HG02798 (cell line): ENCODE data around the gene RUNX2.

Experiments used
- ATAC-seq: cut with Tn5 transposase; IDR thresholded peaks from one replicate; pipeline ENCODE4 v1.9.1; 2021; ENCODE audit warnings: mild to moderate bottlenecking; ENCODE audit not compliant: unreplicated experiment, poor library complexity

RUNX2 gene

DNA sequence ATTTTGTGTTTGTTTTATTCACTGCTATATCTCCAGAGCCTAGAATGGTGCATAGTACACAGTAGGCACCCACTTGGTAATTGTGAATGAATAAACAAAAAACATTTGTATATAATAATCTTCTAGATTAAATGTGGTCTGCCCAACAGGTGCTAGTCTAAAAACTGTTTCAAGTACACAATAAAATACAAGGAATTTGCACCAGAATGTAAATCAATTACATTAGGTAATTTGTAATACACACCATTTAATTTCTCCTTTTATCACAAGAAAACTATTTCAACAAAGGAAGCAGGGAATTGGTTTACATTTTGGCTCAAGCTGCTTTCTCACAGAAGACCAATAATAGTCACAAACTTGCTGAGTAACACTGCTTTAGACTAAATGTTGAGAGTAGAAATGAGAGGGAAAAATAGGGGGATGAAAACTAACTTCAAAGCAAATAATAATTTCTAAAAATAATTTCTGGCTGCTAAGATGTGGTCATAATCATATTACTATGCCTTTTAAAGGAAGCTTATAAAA lies 22.1 kb downstream of the RUNX2 start:
- no peak for ATAC-seq

- no peak for ATAC-seq
Observed at GRCh38 chr6:45351076-45351475, 22.9 kb downstream of the RUNX2 start.

DNA sequence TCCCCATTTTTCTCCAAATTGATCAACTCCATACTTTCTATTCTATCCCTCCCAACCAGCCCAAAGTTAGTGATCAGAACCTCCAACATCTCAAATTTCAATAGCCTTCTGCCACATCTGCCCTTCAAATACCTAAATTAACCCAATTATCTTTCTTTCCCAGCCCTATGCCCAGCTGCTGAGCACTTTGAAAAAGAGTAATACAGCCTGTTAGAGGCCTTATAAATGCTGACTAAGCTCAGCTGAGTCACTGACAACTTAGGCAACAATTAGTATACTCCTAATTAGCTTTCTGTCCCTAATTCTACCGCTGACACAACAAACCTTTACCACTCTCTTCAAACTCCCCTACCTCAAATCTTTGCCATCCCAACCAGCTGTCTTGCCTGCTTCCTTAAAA lies 23.5 kb downstream of the RUNX2 start:
- no peak for ATAC-seq

GRCh38 chr6:45353654-45354053 lies 25.5 kb downstream of the RUNX2 start:
- no peak for ATAC-seq

- no peak for ATAC-seq
Observed at GRCh38 chr6:45364466-45364865, 36.3 kb downstream of the RUNX2 start.

DNA sequence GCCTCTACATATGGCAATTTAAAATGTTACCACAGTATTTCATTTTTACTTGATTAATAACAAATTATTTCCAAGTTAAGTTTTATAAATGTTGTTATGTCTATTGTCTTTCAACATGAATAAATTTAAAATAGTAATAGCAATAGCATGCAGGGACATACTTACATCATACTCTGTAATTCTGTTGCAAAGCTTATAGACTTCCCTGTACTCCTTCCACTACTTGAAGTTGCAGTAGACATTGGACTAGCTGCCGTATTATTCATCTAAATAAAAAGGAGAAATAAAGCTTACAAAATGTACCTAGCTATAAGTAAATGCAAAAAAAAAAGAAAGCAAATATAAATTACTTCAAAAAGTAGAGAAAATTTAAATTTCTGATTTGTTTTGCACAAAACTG lies 36.9 kb downstream of the RUNX2 start:
- no peak for ATAC-seq

- ATAC-seq, result no peak
Observed at GRCh38 chr6:45366534-45366933, 38.4 kb downstream of the RUNX2 start.

DNA sequence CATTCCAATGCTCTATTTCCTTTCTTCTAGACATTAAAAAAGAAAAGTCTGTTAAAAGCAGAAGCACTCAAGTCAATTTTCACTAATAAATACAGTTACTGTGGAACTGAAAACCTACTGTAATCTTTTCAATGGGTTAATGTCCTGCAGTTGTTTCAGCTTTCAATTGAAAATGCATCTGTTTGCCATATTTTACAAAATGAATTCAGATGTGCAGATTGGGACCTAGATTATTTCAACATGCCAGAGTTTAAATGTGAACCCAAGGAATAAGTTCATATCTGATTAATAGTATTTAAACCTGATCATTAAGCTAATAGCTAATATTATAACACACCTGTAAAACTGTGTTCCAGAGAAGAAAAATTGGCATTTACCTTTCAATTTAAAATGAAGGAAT lies 39.9 kb downstream of the RUNX2 start:
- no peak for ATAC-seq

DNA sequence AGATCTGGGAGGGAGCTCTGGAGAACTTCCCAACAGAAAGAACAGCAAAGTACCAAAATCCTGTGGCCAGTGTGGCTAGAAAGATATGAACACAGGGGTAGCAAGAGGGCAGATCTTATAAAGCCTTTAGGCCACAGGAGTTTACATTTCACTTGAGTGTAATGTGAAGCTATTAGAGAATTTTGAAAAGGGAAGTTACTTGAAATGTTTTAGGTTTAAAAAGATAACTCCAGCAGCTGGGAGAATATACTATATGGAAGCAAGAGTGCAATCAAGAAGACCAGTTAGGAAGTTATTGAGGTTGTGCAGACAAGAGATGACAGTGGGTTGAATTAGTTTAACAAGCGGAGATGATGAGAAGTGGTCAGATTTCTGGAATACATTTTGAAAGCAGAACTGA lies 41.7 kb downstream of the RUNX2 start:
- no peak for ATAC-seq

- ATAC-seq, result no peak
Observed at GRCh38 chr6:45371924-45372573, 43.9 kb downstream of the RUNX2 start.

GRCh38 chr6:45375449-45375848 lies 47.3 kb downstream of the RUNX2 start:
- ATAC-seq, result no peak

- no peak for ATAC-seq
Observed at GRCh38 chr6:45376310-45377042, 48.3 kb downstream of the RUNX2 start.

DNA sequence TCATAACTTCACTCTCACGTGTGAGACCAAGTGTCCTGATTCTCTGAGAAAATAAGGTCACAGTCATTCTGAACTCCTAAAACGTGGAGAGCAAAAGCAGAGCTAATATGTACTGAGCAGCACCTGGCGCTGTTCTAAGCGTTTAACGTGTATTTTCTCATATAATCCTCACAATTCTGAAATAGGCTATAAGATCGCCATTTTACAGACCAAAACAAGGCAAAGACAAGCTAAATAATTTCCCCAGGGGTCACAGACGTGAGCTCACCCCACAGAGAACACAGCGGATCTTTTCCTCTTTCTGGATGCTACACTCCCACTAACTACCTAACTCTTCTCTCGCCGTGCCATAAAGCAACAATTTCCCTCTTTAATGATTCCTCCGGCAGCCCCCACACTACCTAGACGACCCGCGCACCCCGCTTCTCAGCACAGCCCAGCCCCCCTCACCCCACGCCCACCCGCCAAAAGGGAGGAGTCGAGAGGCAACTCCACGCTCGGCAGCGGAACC lies 49.0 kb downstream of the RUNX2 start:
- ATAC-seq, result no peak

DNA sequence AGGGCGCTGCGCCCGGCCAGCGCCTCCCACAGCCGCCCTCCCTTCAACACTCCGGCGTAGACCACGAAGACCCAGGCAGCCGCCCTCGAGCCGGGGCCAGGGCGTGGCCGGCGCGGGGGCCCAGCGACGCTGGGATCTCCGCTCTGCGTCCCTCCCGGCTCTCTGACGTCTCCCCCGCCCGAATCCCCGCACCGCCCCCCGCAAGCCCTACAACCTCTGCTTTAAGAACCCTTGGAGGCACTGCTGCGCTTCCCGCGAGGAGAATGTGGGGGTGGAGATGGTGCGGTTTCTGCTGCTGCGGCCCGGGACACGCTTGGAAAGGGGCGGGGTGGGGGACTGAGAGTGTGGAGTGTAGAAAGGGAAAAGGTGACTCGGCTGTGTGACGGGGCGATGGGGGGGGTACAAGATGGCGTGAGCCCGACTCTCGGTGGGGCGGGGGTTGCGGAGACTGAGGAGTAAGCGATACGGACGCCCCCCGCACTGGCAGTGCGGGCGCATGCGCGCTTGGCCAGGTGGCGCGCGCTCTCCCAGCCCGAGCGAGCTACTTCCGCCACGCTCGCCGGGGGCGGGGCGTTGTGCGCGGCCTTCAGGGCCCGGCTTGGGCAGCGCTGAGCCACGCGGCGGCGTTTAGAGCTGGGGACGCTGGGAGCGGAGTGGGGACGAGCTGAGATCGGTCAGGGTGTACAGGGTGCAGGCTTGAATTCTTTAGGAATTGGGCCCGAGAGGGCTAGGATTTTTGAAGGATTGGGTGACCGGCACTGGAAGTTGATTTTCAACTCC lies 49.6 kb downstream of the RUNX2 start, which contains the start of gene SUPT3H:
TSS of gene SUPT3H (minus strand) at position 381 of the 780 bp plus-strand sequence.
- ATAC-seq, result peak; percentile 93

GRCh38 chr6:45378334-45378926 lies 50.3 kb downstream of the RUNX2 start:
- ATAC-seq, result peak; percentile 25

- no peak for ATAC-seq
Observed at GRCh38 chr6:45382391-45382790, 54.3 kb downstream of the RUNX2 start.

DNA sequence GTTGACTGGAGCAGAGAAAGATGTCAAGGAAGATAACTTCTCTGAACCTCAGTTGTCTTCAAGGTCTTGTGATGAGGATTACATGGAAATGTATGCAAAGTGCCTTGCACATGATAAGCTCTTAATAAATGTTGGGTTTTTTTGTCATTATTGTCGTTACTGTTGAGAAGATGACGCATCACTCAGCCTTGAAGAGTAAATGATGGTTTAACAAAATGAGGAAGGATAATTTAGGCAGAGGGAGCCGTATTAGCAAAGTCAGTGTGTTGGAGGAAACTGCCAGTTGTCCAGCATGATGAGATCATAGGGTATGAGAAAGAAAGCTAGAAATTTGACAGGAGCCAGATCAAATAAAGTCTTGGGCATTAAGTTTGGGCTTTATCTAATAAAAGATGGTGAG lies 58.4 kb downstream of the RUNX2 start:
- no peak for ATAC-seq

DNA sequence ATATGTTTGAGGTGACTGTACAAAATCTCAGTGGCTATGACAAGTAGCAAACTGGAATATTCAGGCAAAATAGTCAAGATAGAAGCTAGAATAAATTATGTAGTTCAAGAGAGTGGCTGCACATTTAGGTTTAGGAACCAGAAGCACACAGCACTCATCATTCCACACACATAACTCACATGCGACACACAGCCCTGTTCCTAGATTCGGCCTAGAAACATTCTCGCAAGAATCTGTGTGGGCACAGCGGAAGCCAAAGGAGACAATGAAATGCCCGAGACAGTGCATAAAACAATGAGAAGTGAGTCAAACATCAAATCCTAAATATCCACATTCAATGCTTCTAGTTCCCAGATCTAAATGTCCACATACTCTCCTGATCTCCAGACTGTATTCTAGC lies 59.1 kb downstream of the RUNX2 start:
- ATAC-seq, result no peak

DNA sequence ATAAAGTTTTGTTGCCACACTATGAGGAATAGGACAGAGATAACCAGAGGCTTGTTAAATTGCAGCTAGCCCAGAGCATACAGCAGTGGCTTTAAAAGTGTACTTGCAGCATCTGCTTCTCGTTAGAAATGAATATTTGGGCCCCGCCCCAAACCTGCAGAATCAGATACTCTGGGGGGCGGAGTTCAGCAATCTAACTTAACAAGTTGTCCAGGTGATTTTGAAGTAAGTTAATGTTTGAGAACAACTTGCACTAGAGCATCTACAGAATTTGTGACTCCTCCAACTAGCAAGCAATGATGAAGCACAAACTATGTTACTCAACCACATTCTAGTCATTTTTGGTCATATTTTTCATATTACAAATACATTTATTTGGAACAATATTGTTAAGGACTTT lies 60.2 kb downstream of the RUNX2 start:
- ATAC-seq, result no peak

- no peak for ATAC-seq
Observed at GRCh38 chr6:45394586-45395095, 66.5 kb downstream of the RUNX2 start.
